ENCODE data around the gene KCND1.
A peak's percentile ranks its signal among the peaks of the same experiment; 100 is the strongest.

The KCND1 gene

DNA sequence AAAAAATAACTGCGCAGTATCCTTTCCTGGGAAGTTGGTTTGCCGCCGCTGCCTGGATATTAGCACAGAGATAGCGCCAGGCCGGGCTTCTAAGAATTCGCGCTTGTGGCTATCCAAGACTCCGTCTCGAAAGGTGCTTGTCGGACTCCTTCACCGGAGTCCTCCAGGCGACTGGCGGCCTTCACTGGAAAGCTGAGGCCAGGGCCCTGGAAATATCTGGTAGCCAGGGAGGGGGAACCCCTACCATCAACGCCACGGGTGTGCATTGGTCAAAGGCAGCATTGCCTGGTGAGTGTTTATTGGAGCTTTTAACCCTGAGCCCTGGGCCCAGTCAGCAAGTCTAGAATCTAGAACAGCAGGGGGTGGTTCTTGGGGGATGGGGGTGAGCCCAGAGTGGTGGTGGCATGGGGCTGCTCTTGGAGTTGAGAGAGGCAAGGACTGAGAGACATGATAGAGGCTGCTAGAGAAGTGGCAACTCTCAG, 52.2 kb downstream of the KCND1 start:
- TF ChIP-seq TEAD4 (IDR thresholded peaks at IDR 0.05) (no peak), CREB1 (IDR thresholded peaks at IDR 0.05; ENCODE audit: low read depth) (no peak), YY1 (IDR thresholded peaks at IDR 0.05; ENCODE audit: low read depth) (no peak)
- TF ChIP-seq, protein P1, sequence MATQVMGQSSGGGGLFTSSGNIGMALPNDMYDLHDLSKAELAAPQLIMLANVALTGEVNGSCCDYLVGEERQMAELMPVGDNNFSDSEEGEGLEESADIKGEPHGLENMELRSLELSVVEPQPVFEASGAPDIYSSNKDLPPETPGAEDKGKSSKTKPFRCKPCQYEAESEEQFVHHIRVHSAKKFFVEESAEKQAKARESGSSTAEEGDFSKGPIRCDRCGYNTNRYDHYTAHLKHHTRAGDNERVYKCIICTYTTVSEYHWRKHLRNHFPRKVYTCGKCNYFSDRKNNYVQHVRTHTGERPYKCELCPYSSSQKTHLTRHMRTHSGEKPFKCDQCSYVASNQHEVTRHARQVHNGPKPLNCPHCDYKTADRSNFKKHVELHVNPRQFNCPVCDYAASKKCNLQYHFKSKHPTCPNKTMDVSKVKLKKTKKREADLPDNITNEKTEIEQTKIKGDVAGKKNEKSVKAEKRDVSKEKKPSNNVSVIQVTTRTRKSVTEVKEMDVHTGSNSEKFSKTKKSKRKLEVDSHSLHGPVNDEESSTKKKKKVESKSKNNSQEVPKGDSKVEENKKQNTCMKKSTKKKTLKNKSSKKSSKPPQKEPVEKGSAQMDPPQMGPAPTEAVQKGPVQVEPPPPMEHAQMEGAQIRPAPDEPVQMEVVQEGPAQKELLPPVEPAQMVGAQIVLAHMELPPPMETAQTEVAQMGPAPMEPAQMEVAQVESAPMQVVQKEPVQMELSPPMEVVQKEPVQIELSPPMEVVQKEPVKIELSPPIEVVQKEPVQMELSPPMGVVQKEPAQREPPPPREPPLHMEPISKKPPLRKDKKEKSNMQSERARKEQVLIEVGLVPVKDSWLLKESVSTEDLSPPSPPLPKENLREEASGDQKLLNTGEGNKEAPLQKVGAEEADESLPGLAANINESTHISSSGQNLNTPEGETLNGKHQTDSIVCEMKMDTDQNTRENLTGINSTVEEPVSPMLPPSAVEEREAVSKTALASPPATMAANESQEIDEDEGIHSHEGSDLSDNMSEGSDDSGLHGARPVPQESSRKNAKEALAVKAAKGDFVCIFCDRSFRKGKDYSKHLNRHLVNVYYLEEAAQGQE (IDR thresholded peaks at IDR 0.05; ENCODE audit: low read depth): no peak

DNA sequence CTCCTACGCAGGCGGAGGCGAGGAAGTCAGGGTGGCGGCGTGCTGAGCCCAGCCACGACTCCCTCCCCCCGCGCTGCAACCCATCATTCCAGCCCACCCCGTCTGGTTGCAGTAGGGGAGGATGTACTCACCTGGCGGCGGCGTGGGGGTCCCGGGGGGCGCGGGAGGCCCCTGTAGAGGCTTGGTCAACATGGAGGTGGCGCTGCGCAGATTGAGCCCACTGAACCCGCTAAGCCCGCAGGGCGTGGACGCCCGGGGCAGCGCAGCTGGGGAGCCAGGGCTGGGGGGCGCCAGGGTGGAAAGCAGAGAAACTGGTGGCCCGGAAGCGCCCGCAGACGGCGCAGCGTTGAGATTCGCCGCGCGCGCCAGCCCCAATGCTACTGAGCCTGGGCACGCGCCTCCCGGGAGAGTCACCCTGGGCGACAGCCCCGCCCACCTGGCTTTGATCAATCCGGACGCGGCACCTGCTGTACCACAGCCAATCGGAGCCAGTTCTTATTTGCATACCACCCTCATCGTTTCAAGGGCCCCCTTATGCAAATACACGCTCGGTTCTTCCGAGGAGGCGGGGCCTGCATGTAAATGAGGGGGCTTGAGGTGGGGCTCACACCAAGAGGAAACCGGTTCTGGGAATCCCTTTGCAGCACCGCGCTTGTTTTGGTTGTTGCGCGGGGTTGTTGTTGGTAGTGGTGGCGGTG, 52.9 kb downstream of the KCND1 start, which contains the start of gene PIM2:
Gene PIM2 (minus strand): TSS at position 382 of the 698 bp plus-strand sequence. CDS start 190 bp downstream, at position 192.
- TF ChIP-seq, protein P2, sequence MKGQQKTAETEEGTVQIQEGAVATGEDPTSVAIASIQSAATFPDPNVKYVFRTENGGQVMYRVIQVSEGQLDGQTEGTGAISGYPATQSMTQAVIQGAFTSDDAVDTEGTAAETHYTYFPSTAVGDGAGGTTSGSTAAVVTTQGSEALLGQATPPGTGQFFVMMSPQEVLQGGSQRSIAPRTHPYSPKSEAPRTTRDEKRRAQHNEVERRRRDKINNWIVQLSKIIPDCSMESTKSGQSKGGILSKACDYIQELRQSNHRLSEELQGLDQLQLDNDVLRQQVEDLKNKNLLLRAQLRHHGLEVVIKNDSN (IDR thresholded peaks at IDR 0.05): peak; percentile 70
- no peak for TF ChIP-seq YY1 (IDR thresholded peaks at IDR 0.05; ENCODE audit: low read depth)
- peak; percentile 85 for TF ChIP-seq ZBTB7A (IDR thresholded peaks at IDR 0.05; ENCODE audit: low read depth)
- TF ChIP-seq FOXM1 (IDR thresholded peaks at IDR 0.05; ENCODE audit: borderline replicate concordance, low read depth): no peak
- TF ChIP-seq, protein P1 (IDR thresholded peaks at IDR 0.05; ENCODE audit: low read depth): no peak
- no peak for TF ChIP-seq RAD21 (IDR thresholded peaks at IDR 0.05; ENCODE audit: low read depth)
- TF ChIP-seq, protein P3, sequence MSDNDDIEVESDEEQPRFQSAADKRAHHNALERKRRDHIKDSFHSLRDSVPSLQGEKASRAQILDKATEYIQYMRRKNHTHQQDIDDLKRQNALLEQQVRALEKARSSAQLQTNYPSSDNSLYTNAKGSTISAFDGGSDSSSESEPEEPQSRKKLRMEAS (IDR thresholded peaks at IDR 0.05): no peak
- peak; percentile 66 for TF ChIP-seq TAF1 (IDR thresholded peaks at IDR 0.05; ENCODE audit: low read depth)
- no peak for TF ChIP-seq CREB1 (IDR thresholded peaks at IDR 0.05; ENCODE audit: low read depth)
- no peak for TF ChIP-seq TEAD4 (IDR thresholded peaks at IDR 0.05)
- 0 out of 2 replicates have a peak, but pooled peaks have one; percentile 1 for TF ChIP-seq EGR1 (IDR thresholded peaks at IDR 0.05)
- no peak for TF ChIP-seq EP300 (IDR thresholded peaks at IDR 0.05; ENCODE audit: borderline replicate concordance)
- TF ChIP-seq NFIC (IDR thresholded peaks at IDR 0.05): no peak

DNA sequence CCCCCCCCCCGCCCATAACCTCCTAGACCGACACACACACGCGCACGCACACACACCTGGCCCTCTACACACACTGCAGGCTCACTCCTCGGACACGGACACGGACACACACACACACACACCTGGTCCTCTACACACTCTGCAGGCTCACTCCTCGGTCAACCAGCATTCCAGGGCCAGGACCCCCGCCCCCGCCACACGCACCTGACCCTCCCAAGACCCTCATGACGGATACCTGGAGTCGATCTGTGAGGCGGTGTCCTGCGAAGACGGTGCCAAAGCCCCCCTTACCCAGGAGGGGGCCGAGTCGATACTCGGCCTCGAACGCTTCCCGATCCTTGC, 53.4 kb downstream of the KCND1 start:
- TF ChIP-seq, protein P3 (IDR thresholded peaks at IDR 0.05): no peak
- TF ChIP-seq ZBTB7A (IDR thresholded peaks at IDR 0.05; ENCODE audit: low read depth): no peak
- TF ChIP-seq YY1 (IDR thresholded peaks at IDR 0.05; ENCODE audit: low read depth): no peak
- TF ChIP-seq EGR1 (IDR thresholded peaks at IDR 0.05): peak; percentile 27; the same call in 1 of the 2 replicates

DNA sequence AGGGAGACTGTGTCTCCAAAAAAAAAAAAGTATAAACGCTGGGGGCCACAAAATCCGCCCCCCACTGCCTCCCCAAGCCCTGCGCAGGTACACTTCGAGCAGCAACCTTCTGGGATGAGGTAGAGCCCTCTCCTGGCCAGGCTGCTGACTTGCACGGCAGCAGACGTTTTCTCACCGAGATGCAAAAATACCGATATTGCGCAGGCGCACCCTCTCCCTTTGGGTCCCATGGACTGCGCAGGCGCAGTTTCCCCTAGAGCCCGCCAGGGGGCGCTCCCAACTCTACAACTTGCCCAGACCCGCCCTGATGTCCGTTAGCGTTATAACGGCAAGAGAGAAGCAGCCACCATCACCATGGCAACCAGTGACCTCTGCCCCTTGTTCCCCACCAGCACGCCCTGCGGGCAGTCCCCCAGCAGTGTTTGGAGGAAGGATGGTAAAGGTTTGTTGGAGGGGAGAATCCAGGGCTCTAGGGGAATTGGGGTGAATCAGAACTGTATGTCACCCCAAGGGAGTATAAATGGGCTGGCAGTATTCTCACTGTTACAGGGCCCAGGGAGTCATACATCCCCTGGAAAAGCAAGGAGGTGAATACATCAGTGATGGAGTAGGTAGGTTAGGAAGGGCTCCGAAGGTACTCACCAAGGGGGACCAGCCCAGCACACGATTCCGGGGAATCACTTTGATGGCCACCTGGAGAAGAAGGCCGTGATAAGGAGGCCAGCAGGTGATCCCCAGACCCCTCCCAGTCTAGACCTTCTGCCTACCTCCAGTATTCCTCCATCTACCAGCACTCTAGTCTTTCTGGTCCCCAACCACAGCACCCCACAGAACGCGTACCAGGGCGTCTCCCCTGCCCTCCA, 54.3 kb downstream of the KCND1 start:
- TF ChIP-seq ZBTB7A (IDR thresholded peaks at IDR 0.05; ENCODE audit: low read depth): no peak
- TF ChIP-seq, protein P2 (IDR thresholded peaks at IDR 0.05): no peak
- no peak for TF ChIP-seq CREB1 (IDR thresholded peaks at IDR 0.05; ENCODE audit: low read depth)
- peak; percentile 50; the same call in 1 of the 2 replicates for TF ChIP-seq RAD21 (IDR thresholded peaks at IDR 0.05; ENCODE audit: low read depth)
- no peak for TF ChIP-seq EP300 (IDR thresholded peaks at IDR 0.05; ENCODE audit: borderline replicate concordance)
- TF ChIP-seq, protein P1 (IDR thresholded peaks at IDR 0.05; ENCODE audit: low read depth): no peak
